ENCODE measurements around the gene ABCB9. TPM values are rescaled to one million over a fixed set of nuclear protein-coding genes. Genes with fewer than 3 reads are reported as not detected.

Gene ABCB9
- total RNA-seq, 1 donor from 2014 or later, result 4.4 TPM

- DNase-seq (ENCODE audit: missing footprints), result no peak
- intact Hi-C loops (cut with DNase I), result no loop called here
- ATAC-seq, result no peak
Observed at GRCh38 chr12:122996188-122996601, 29.9 kb upstream of the ABCB9 start.

GRCh38 chr12:122995503-122996187 lies 29.4 kb upstream of the ABCB9 start:
- DNase-seq (ENCODE audit: missing footprints), result no peak
- intact Hi-C loops (cut with DNase I), result no loop called here
- peak; percentile 68 for ATAC-seq

GRCh38 chr12:122994781-122995502 lies 28.7 kb upstream of the ABCB9 start:
- DNase-seq (ENCODE audit: missing footprints), result no peak
- intact Hi-C loops (cut with DNase I), result no loop called here
- ATAC-seq, result no peak

- ATAC-seq (no peak), DNase-seq (ENCODE audit: missing footprints) (no peak)
- intact Hi-C loops (cut with DNase I), result no loop called here
Observed at GRCh38 chr12:122994140-122994675, 27.9 kb upstream of the ABCB9 start.

- DNase-seq (ENCODE audit: missing footprints) (no peak), ATAC-seq (no peak)
- intact Hi-C loops (cut with DNase I), result no loop called here
Observed at GRCh38 chr12:122992386-122992785, 26.1 kb upstream of the ABCB9 start.

- intact Hi-C loops (cut with DNase I), result no loop called here
- DNase-seq (ENCODE audit: missing footprints) (no peak), ATAC-seq (no peak)
Observed at GRCh38 chr12:122991623-122992275, 25.5 kb upstream of the ABCB9 start.

GRCh38 chr12:122990961-122991622 lies 24.8 kb upstream of the ABCB9 start:
- ATAC-seq (no peak), DNase-seq (ENCODE audit: missing footprints) (no peak)
- intact Hi-C loops (cut with DNase I), result no loop called here

GRCh38 chr12:122990561-122990960 lies 24.3 kb upstream of the ABCB9 start:
- no peak for DNase-seq (ENCODE audit: missing footprints)
- intact Hi-C loops (cut with DNase I), result no loop called here
- no peak for ATAC-seq

- ATAC-seq (no peak), DNase-seq (ENCODE audit: missing footprints) (no peak)
- intact Hi-C loops (cut with DNase I), result no loop called here
Observed at GRCh38 chr12:122989874-122990419, 23.7 kb upstream of the ABCB9 start.

GRCh38 chr12:122989225-122989839 lies 23.1 kb upstream of the ABCB9 start:
- no peak for ATAC-seq
- intact Hi-C loops (cut with DNase I), result no loop called here
- no peak for DNase-seq (ENCODE audit: missing footprints)

GRCh38 chr12:122988612-122989212 lies 22.4 kb upstream of the ABCB9 start:
- DNase-seq (ENCODE audit: missing footprints) (peak; percentile 25), ATAC-seq (no peak)
- intact Hi-C loops (cut with DNase I), result no loop called here

GRCh38 chr12:122988036-122988435 lies 21.8 kb upstream of the ABCB9 start:
- intact Hi-C loops (cut with DNase I), result no loop called here
- no peak for ATAC-seq
- no peak for DNase-seq (ENCODE audit: missing footprints)

- intact Hi-C loops (cut with DNase I), result no loop called here
- ATAC-seq, result no peak
- DNase-seq (ENCODE audit: missing footprints), result peak; percentile 67
Observed at GRCh38 chr12:122987086-122987951, 21.1 kb upstream of the ABCB9 start.

GRCh38 chr12:122986258-122986871 lies 20.1 kb upstream of the ABCB9 start:
- no peak for ATAC-seq
- DNase-seq (ENCODE audit: missing footprints), result peak; percentile 46
- intact Hi-C loops (cut with DNase I), result no loop called here

- DNase-seq (ENCODE audit: missing footprints) (peak; percentile 39), ATAC-seq (no peak)
- intact Hi-C loops (cut with DNase I), result no loop called here
Observed at GRCh38 chr12:122985338-122986257, 19.3 kb upstream of the ABCB9 start.

All from Right ventricle myocardium inferior (tissue), 1 donor.